MM.1S (cell line): ENCODE results near the gene ZNRF3.

Experiments used
- DNase-seq: peaks from one replicate; pipeline ENCODE4 v3.0.0-alpha.2; 2015
- H2AFZ ChIP-seq: fragments of 300-600 bp; sonication (generic); 2 replicates; pipeline ENCODE4 v1.6.0; 2016; ENCODE audit warnings: antibody characterized with exemption, low read length
- H3F3A ChIP-seq: fragments of 300-600 bp; sonication (generic); 2 replicates; pipeline ENCODE4 v1.6.1; 2016; ENCODE audit warnings: mild to moderate bottlenecking, antibody characterized with exemption, low read length, moderate library complexity, mixed read lengths; ENCODE audit not compliant: insufficient read depth
- H3K27ac ChIP-seq: fragments of 300-600 bp; sonication (generic); 2 replicates; pipeline ENCODE4 v1.5.1; 2016; ENCODE audit warnings: mild to moderate bottlenecking, low read length
- H3K27me3 ChIP-seq: fragments of 300-600 bp; sonication (generic); replicated peaks from 2 replicates; pipeline ENCODE4 v1.6.0; 2016; ENCODE audit warnings: low read length; ENCODE audit not compliant: insufficient read depth
- H3K36me3 ChIP-seq: fragments of 300-600 bp; sonication (generic); replicated peaks from 2 replicates; pipeline ENCODE4 v1.6.1; 2016; ENCODE audit warnings: mild to moderate bottlenecking, low read length, mixed read lengths; ENCODE audit not compliant: insufficient read depth
- H3K4me1 ChIP-seq: fragments of 300-600 bp; sonication (generic); 2 replicates; pipeline ENCODE4 v1.6.1; 2016; ENCODE audit warnings: low read length, mixed read lengths
- H3K4me2 ChIP-seq: fragments of 300-600 bp; sonication (generic); 2 replicates; pipeline ENCODE4 v1.6.0; 2016; ENCODE audit warnings: low read depth, low read length
- H3K4me3 ChIP-seq: fragments of 300-600 bp; sonication (generic); 2 replicates; pipeline ENCODE4 v1.5.1; 2016; ENCODE audit warnings: low read length, mixed read lengths
- H3K79me2 ChIP-seq: fragments of 300-600 bp; sonication (generic); 2 replicates; pipeline ENCODE4 v1.6.1; 2016; ENCODE audit warnings: mixed run types, low read length, mixed read lengths
- H3K9ac ChIP-seq: fragments of 300-600 bp; sonication (generic); 2 replicates; pipeline ENCODE4 v1.6.1; 2016; ENCODE audit warnings: low read length, mixed read lengths
- H3K9me2 ChIP-seq: fragments of 300-600 bp; sonication (generic); replicated peaks from 2 replicates; pipeline ENCODE4 v1.6.1; 2016; ENCODE audit warnings: mild to moderate bottlenecking, low read length, mixed read lengths; ENCODE audit not compliant: insufficient read depth
- H3K9me3 ChIP-seq: fragments of 300-600 bp; sonication (generic); replicated peaks from 2 replicates; pipeline ENCODE4 v1.6.1; 2016; ENCODE audit warnings: mild to moderate bottlenecking, low read length, mixed read lengths; ENCODE audit not compliant: insufficient read depth
- H4K20me1 ChIP-seq: fragments of 300-600 bp; sonication (generic); 2 replicates; pipeline ENCODE4 v1.6.1; 2016; ENCODE audit warnings: mild to moderate bottlenecking, low read length, moderate library complexity, mixed read lengths; ENCODE audit not compliant: insufficient read depth
- CTCF ChIP-seq: fragments of 300-600 bp; sonication (generic); IDR thresholded peaks from 2 replicates; pipeline ENCODE4 v1.5.1; 2016; ENCODE audit warnings: antibody characterized with exemption, low read length, mixed read lengths
- EZH2 ChIP-seq: fragments of 300-600 bp; sonication (generic); optimal IDR thresholded peaks from 2 replicates; pipeline ENCODE3; 2017; ENCODE audit warnings: low read depth, mild to moderate bottlenecking, antibody characterized with exemption, low read length, mixed read lengths
- EZH2phosphoT487 ChIP-seq: fragments of 300-600 bp; sonication (generic); IDR thresholded peaks from 2 replicates; pipeline ENCODE4 v1.6.1; 2018; ENCODE audit warnings: antibody characterized with exemption, low read length

The ZNRF3 gene

GRCh38 chr22:29093501-29094300 is 210.3 kb downstream of the ZNRF3 start:
- H3K79me2 ChIP-seq = no peaks in the 10 kb centered on the region
- no peaks in the 10 kb centered on the region for H4K20me1 ChIP-seq
- no peaks in the 10 kb centered on the region for H3K27me3 ChIP-seq
- H3K4me1 ChIP-seq = no peaks in the 10 kb centered on the region
- H3K9ac ChIP-seq = no peak overlapping the region
- H3F3A ChIP-seq = no peaks in the 10 kb centered on the region
- no peak overlapping the region for H3K4me2 ChIP-seq
- TF ChIP-seq EZH2 (no peak), CTCF (no peak), EZH2phosphoT487 (no peak)
- no peak overlapping the region for H3K27ac ChIP-seq
- no peaks in the 10 kb centered on the region for H3K9me3 ChIP-seq
- no peak overlapping the region for H2AFZ ChIP-seq
- no peak overlapping the region for H3K4me3 ChIP-seq
- H3K9me2 ChIP-seq = no peaks in the 10 kb centered on the region
- no peaks in the 10 kb centered on the region for H3K36me3 ChIP-seq
- DNase-seq = no peak

- Histone ChIP-seq H3K9me2 (no peaks in the 10 kb centered on the region), H3K9ac (no peak overlapping the region), H3K4me3 (no peak overlapping the region), H3K27ac (no peak overlapping the region), H4K20me1 (no peaks in the 10 kb centered on the region), H3K36me3 (no peaks in the 10 kb centered on the region), H3K4me2 (no peak overlapping the region), H3K79me2 (no peaks in the 10 kb centered on the region), H3F3A (no peaks in the 10 kb centered on the region), H2AFZ (no peak overlapping the region), H3K9me3 (no peaks in the 10 kb centered on the region), H3K4me1 (no peaks in the 10 kb centered on the region), H3K27me3 (no peaks in the 10 kb centered on the region)
- no peak for DNase-seq
- no peak for TF ChIP-seq EZH2
- no peak for TF ChIP-seq EZH2phosphoT487
- TF ChIP-seq CTCF = no peak
Observed at GRCh38 chr22:29095459-29095858, 212.1 kb downstream of the ZNRF3 start.

- no peak for DNase-seq
- no peak overlapping the region for H3K27ac ChIP-seq
- H3K4me1 ChIP-seq = no peaks in the 10 kb centered on the region
- H4K20me1 ChIP-seq = no peaks in the 10 kb centered on the region
- no peak overlapping the region for H2AFZ ChIP-seq
- no peaks in the 10 kb centered on the region for H3K9me3 ChIP-seq
- TF ChIP-seq CTCF = no peak
- no peak for TF ChIP-seq EZH2phosphoT487
- no peak for TF ChIP-seq EZH2
- no peaks in the 10 kb centered on the region for H3K27me3 ChIP-seq
- no peaks in the 10 kb centered on the region for H3K9me2 ChIP-seq
- no peaks in the 10 kb centered on the region for H3K79me2 ChIP-seq
- no peak overlapping the region for H3K4me2 ChIP-seq
- no peaks in the 10 kb centered on the region for H3K36me3 ChIP-seq
- H3F3A ChIP-seq = no peaks in the 10 kb centered on the region
- H3K9ac ChIP-seq = no peak overlapping the region
- H3K4me3 ChIP-seq = no peak overlapping the region
Observed at GRCh38 chr22:29096736-29097669, 213.6 kb downstream of the ZNRF3 start.
